Caco-2 (cell line): ENCODE data around the gene TCEANC. TPM values are rescaled to one million over a fixed set of nuclear protein-coding genes. Genes with fewer than 3 reads are reported as not detected.

Source experiments
- BruUV-seq: library from RNA; stranded (reverse); fragments of 400-500 nt; replicated peaks from 2 replicates; lab custom pipeline; 2021; lab: Mats Ljungman, UMichigan
- CTCF ChIA-PET: fragments of 300-600 bp; sonication (Branson Sonifier 250); formaldehyde crosslinking; loops from one replicate; lab custom pipeline; 2022; ENCODE audit warnings: antibody characterized with exemption; lab: Charles Lee
- POLR2A ChIA-PET: fragments of 300-600 bp; sonication (Branson Sonifier 250); formaldehyde crosslinking; loops from one replicate; lab custom pipeline; 2022; ENCODE audit warnings: antibody characterized with exemption; lab: Charles Lee
- DNase-seq, 2 experiments: peaks; one replicate each; pipeline versions ENCODE4 v3.0.0 to v3.0.0-alpha.2; 2020 to 2022
- H3K27me3 ChIP-seq: replicated peaks from 2 replicates; pipeline ENCODE4 v1.6.0; 2011; ENCODE audit warnings: low read length; ENCODE audit not compliant: control insufficient read depth, insufficient read depth
- H3K36me3 ChIP-seq: 2 replicates; pipeline ENCODE4 v1.5.1; 2011; ENCODE audit warnings: low read length; ENCODE audit not compliant: control insufficient read depth, insufficient read depth
- H3K4me1 ChIP-seq: fragments of 250-450 bp; sonication (Bioruptor Pico); 2 replicates; pipeline ENCODE4 v1.5.1; 2020; ENCODE audit warnings: mild to moderate bottlenecking
- H3K4me3 ChIP-seq: 2 replicates; pipeline ENCODE4 v1.5.1; 2011; ENCODE audit warnings: low read depth, mild to moderate bottlenecking, control low read depth, low read length
- H3K9me3 ChIP-seq: fragments of 250-450 bp; sonication (Bioruptor Pico); 2 replicates; pipeline ENCODE4 v1.5.1; 2020; ENCODE audit warnings: mild to moderate bottlenecking, moderate library complexity
- H3K27ac Mint-ChIP-seq: one replicate; pipeline ENCODE4 v1.8.0; 2022; ENCODE audit warnings: mixed read lengths; ENCODE audit not compliant: unreplicated experiment
- H3K27me3 Mint-ChIP-seq: one replicate; pipeline ENCODE4 v1.8.0; 2022; ENCODE audit warnings: mixed read lengths; ENCODE audit not compliant: insufficient read depth, unreplicated experiment
- H3K36me3 Mint-ChIP-seq: one replicate; pipeline ENCODE4 v1.8.0; 2022; ENCODE audit warnings: mild to moderate bottlenecking, mixed read lengths; ENCODE audit not compliant: insufficient read depth, unreplicated experiment
- H3K4me1 Mint-ChIP-seq: one replicate; pipeline ENCODE4 v1.8.0; 2022; ENCODE audit warnings: low read depth, mixed read lengths; ENCODE audit not compliant: unreplicated experiment
- H3K4me3 Mint-ChIP-seq: one replicate; pipeline ENCODE4 v1.8.0; 2022; ENCODE audit warnings: mild to moderate bottlenecking, moderate library complexity, mixed read lengths; ENCODE audit not compliant: unreplicated experiment
- H3K9me3 Mint-ChIP-seq: one replicate; pipeline ENCODE4 v1.8.0; 2022; ENCODE audit warnings: mixed read lengths; ENCODE audit not compliant: unreplicated experiment
- CTCF ChIP-seq, 2 experiments: fragments of 200-600 bp in 1 of 2; IDR thresholded peaks; 1 replicate in 1 of 2; 2 replicates in 1 of 2; pipeline versions ENCODE4 v1.5.1 to v1.8.0; 2011 to 2022; ENCODE audit warnings: antibody characterized with exemption in 1 of 2, control low read depth in 1 of 2, inconsistent platforms in 1 of 2, low read depth in 1 of 2, low read length in 1 of 2, mild to moderate bottlenecking in 1 of 2, moderate library complexity in 1 of 2; ENCODE audit not compliant: insufficient read depth in 1 of 2, severe bottlenecking in 1 of 2, unreplicated experiment in 1 of 2
- intact Hi-C: fragments of 100-400 bp; cut with micrococcal nuclease; formaldehyde crosslinking; loops from one replicate; pipeline ENCODE4 v1.10.0; 2022; ENCODE audit not compliant: unreplicated experiment
- total RNA-seq: library from RNA; stranded (reverse); gene quantifications from 2 replicates; pipeline ENCODE4 v1.2.3, GENCODE V29; 2022

Gene TCEANC
- total RNA-seq, 1 experiment from 2014 or later: 1.6 TPM

- Histone ChIP-seq H3K9me3 (no peaks in the 10 kb centered on the region), H3K27me3 (no peaks in the 10 kb centered on the region), H3K36me3 (no peaks in the 10 kb centered on the region), H3K4me1 (no peaks in the 10 kb centered on the region), H3K4me3 (no peak overlapping the region)
- ChIA-PET POLR2A (no interaction called here), CTCF (no interaction called here)
- H3K27ac Mint-ChIP-seq: no peak overlapping the region
- no peak overlapping the region for H3K4me3 Mint-ChIP-seq
- no peaks in the 10 kb centered on the region for H3K27me3 Mint-ChIP-seq
- H3K9me3 Mint-ChIP-seq: no peaks in the 10 kb centered on the region
- no peak for TF ChIP-seq CTCF (IDR thresholded peaks at IDR 0.05; ENCODE audit: insufficient read depth in 1 of 2, low read depth in 1 of 2, low read length in 1 of 2, severe bottlenecking in 1 of 2, unreplicated experiment in 1 of 2)
- peaks cover 13% of the 10 kb centered on the region for H3K4me1 Mint-ChIP-seq
- intact Hi-C loops: no loop called here
- H3K36me3 Mint-ChIP-seq: peaks cover 33% of the 10 kb centered on the region
- BruUV-seq: no TSS peak
- DNase-seq: no peak
Observed at GRCh38 chrX:13703589-13703988, 50.6 kb downstream of the TCEANC start.

GRCh38 chrX:13711141-13711540, 58.2 kb downstream of the TCEANC start:
- Mint-ChIP-seq H3K9me3 (no peaks in the 10 kb centered on the region), H3K4me3 (no peak overlapping the region), H3K36me3 (peaks cover 16% of the 10 kb centered on the region), H3K4me1 (no peaks in the 10 kb centered on the region), H3K27me3 (no peaks in the 10 kb centered on the region), H3K27ac (no peak overlapping the region)
- Histone ChIP-seq H3K4me1 (no peaks in the 10 kb centered on the region), H3K27me3 (no peaks in the 10 kb centered on the region), H3K4me3 (no peak overlapping the region), H3K9me3 (no peaks in the 10 kb centered on the region), H3K36me3 (no peaks in the 10 kb centered on the region)
- no peak for TF ChIP-seq CTCF (IDR thresholded peaks at IDR 0.05; ENCODE audit: insufficient read depth in 1 of 2, low read depth in 1 of 2, low read length in 1 of 2, severe bottlenecking in 1 of 2, unreplicated experiment in 1 of 2)
- DNase-seq: no peak
- CTCF ChIA-PET: no interaction called here
- BruUV-seq: no TSS peak
- POLR2A ChIA-PET: no interaction called here
- intact Hi-C loops: no loop called here

Other genes with a start within 250 kb of the TCEANC start
- gene EGFL6, start 83.5 kb upstream of the TCEANC start, total RNA-seq: 0.16 and 0.26 TPM in 2 replicates
- gene RAB9A, start 36.0 kb downstream of the TCEANC start, total RNA-seq: 22.9 and 25.5 TPM in 2 replicates
- gene TRAPPC2, start 81.5 kb downstream of the TCEANC start, total RNA-seq: 19.3 and 19.4 TPM in 2 replicates
- 33.9 and 34.0 TPM in 2 replicates for gene OFD1, start 81.6 kb downstream of the TCEANC start, total RNA-seq
- gene GPM6B, start 164.0 kb downstream of the TCEANC start, total RNA-seq: 0.09 TPM in 1 of 2 replicates, not detected in the other